Measurements from ENCODE around the gene RAB39A. TPM values are rescaled to one million over a fixed set of nuclear protein-coding genes. Genes with fewer than 3 reads are reported as not detected.

Gene RAB39A
- total RNA-seq, 1 donor from 2014 or later = 32.7 TPM

Other genes with a start within 250 kb of the RAB39A start
- 27.0 TPM for gene SLN, start 216.4 kb upstream of the RAB39A start, total RNA-seq
- gene SLC35F2, start 69.7 kb upstream of the RAB39A start, total RNA-seq = 30.7 TPM
- gene CUL5, start 80.5 kb downstream of the RAB39A start, total RNA-seq = 65.4 TPM
- gene ACAT1, start 193.1 kb downstream of the RAB39A start, total RNA-seq = 106 TPM